GM19238 (cell line): ENCODE data around the gene ROR2.
"Not testable (repeated sequence)": the region's sequence is repeated elsewhere in the genome, so short reads cannot be mapped to it uniquely, and the experiment has no call there.

Experiments used
- DNase-seq: peaks from one replicate; pipeline ENCODE4 v3.0.0; 2011; ENCODE audit warnings: low spot score; ENCODE audit not compliant: insufficient read length

The ROR2 gene

GRCh38 chr9:91583161-91583875 lies 366.7 kb downstream of the ROR2 start:
- no peak for DNase-seq

DNA sequence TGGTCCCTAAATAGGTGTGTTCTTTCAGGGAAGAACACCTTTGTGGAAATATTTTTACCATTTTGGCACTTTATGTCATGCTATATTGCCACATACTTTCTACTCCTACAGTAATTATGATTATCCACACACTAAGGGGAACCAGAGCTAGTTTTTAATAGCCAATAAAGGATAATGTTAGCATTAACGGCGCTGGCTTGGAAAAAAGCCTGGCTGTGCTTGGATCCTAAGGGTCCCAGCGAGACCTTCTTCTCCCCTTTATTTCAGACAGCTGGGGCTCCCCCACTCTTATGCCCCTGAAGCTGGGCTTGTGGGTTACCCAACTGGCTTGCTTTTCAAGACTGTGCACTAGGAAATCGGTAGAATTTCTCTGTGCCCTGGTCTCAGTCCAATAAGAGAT lies 367.8 kb downstream of the ROR2 start:
- no peak for DNase-seq

DNA sequence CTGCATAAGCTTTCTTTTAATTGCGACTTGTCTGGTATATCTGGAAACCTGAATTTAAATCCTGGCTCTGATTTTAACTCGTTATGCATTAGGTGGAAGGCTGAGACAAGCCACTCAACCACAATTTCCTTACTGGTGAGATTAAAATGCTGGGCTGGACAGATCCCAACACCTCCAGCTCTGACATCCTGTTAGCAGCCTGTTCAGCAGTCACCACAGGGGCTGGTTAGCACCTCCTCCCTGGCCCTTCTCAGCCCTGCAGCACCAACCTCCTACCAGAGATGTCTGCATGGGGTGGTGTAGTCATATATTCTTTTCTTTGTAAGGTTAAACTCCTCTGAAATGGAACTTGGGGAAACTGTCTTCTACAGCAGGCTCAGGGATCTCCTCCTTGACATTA lies 369.9 kb downstream of the ROR2 start:
- no peak for DNase-seq

GRCh38 chr9:91578911-91579310 lies 371.1 kb downstream of the ROR2 start:
- no peak for DNase-seq

DNA sequence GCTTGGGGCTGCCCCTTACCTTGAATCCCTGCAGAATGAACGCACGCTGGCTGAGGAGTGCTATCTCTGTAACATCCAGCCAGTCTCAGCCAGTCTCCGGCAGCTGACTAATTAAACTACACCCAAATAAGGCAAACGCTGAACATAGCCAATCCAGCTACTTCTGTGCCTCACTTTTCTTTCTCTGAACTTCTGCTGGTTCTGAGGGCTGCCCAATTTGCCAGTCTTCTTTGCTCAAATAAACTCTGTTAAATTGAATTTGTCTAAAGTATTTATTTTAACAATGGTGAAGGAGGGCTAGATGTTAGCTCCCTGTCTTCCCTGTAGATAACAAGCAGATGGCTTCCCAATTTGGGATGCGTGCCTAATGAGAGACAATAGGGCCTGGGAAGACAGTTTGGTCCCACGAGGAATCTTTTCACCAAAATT lies 372.4 kb downstream of the ROR2 start:
- DNase-seq, result no peak

GRCh38 chr9:91572811-91573210 lies 377.2 kb downstream of the ROR2 start:
- no peak for DNase-seq

DNA sequence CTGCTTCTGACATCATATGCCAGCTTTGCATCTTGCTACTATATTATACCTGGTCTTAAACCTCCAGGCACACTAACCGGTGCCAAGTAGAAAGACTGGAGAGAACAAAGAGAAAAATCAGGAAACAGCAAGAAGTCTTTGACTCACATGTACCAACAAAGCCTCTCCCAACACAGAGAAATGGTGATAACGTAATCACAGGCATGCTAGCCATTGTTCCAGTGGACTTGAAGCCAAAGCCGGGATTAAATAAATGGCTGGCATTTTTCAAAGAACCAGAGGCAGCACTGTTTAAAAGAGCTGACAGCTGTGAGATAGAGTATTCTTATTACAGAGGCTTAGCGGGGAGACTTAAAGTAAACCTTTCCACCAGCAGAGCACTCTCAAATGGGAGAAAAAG lies 378.0 kb downstream of the ROR2 start:
- no peak for DNase-seq

DNA sequence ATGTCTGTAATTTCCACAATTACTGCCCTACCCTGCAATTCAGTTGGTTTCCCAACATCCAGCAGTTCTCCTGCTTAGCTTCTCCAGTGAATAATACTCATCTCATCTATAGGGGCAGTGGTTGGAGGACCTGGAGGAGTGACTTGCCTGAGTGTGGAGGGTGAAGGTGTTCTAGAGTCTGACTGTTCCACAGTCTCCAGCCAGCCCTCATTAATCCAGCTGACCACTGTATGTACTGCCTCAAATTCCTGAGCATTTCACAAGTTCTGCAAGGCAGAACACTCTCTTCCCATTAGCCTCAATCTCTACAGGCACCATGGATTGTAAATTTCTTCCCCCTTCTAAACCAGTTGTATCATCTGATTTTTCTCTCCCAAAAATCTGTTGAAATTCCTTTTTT lies 379.0 kb downstream of the ROR2 start:
- DNase-seq, result no peak

DNA sequence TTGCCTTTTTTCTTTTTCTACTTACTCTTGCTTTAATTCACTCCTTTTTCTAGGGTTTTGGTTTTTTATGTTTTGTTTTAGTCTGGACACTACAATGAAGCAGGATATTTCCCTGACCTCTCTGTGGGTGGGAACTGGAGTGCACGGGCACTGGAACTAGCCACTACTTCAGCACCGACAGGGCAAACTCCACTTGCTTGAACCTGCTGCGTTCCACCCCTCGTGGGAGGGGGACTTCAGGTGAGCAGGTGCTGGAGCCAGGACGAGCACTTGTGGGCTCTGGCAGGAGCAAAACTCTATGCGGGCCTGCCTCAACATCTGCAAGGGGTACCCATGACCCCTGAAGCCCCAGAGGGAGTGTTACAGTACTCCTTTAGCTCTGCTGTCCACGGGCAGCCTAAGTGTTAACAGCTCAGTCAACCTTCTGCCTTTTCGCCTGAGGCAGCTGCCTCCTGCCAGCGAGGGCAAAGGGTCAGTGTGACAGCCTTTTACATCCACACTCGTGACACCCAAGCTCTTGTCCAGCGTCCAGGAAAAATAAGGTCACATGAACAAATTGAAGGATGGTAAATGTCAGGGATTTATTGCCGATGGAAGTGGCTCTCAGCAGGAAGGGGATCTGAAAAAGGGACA lies 382.3 kb downstream of the ROR2 start:
- no peak for DNase-seq

- DNase-seq, result no peak
Measured at GRCh38 chr9:91564081-91564670, 385.9 kb downstream of the ROR2 start.

DNA sequence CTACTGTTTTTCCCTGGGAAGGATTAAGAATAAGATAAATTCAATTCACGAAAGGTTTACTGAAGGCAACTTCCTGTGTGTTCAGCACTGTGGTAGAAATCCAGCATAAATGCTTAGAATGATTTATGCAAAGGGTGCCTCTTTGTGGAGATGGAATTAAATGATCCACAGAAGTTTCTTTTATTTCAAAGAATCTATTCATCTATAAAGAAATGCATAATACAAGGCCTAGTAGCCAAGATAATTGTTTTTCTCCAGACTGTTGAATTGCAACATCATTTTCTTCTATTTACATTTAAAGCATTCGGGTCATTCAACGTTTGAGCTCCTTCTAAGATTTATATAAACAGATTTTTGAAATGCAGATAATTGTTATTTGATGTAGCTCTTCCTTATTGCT lies 387.6 kb downstream of the ROR2 start:
- no peak for DNase-seq

- no peak for DNase-seq
Measured at GRCh38 chr9:91560301-91560700, 389.7 kb downstream of the ROR2 start.

- DNase-seq, result no peak
Measured at GRCh38 chr9:91558879-91559278, 391.1 kb downstream of the ROR2 start.

GRCh38 chr9:91558395-91558794 lies 391.6 kb downstream of the ROR2 start:
- DNase-seq, result no peak

- no peak for DNase-seq
Measured at GRCh38 chr9:91557327-91557726, 392.7 kb downstream of the ROR2 start.

DNA sequence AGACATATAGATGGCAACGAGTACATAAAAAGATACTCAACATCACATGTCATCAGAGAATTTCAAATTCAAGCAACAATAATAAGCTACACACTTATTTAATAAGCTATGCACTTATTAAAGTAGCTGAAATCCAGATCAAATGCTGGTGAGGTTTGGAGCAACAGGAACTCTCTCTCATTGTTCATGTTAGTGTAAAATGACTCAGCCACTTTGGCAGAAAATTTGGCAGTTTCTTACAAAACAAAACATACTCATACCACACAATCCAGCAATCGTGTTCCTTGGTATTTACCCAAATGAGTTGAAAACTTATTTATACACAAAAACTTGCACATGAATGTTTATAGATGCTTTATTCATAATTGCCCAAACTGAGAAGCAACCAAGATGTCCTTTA lies 394.9 kb downstream of the ROR2 start:
- DNase-seq, result no peak

DNA sequence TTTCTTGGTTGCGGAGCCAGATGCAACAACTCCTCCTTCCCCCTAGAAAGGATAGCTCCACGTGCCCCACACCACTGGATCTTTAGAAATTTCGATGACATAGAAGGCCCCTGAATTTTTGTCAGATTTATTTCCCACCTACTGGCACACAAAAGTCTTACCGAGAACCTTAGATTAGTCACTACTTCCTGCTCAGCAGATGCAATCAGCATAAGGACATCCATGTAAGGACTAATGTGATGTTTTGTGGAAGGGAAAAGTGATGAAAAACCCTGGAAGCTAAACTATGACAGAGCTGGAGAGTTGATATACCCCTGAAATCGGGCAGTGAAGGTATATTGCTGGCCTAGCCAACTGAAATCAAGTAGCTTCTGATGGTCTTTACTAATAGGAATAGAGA lies 400.9 kb downstream of the ROR2 start:
- DNase-seq, result no peak

DNA sequence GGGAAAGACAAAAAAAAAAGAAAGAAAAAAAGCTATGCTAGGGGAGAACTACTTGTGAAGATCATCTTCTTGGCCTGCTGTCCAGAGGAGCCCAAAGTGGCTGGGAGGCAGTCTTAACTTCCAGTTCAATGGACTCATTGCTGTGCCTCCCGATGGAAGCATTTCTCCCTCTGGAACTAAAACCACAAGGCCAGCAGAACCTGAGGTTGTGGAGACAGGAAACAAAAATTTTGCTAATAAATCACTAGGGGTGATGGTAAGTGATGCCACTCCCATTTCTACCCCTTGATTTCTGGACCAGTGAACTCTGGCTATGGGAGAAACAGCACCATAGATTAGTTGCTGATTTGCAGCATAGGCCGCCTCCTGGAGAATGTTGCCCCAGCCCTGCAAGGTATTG lies 402.9 kb downstream of the ROR2 start:
- no peak for DNase-seq

- DNase-seq, result no peak
Measured at GRCh38 chr9:91546574-91546973, 403.5 kb downstream of the ROR2 start.

- DNase-seq, result no peak
Measured at GRCh38 chr9:91541734-91542133, 408.3 kb downstream of the ROR2 start.

GRCh38 chr9:91540506-91540905 lies 409.5 kb downstream of the ROR2 start:
- not testable (repeated sequence) for DNase-seq

DNA sequence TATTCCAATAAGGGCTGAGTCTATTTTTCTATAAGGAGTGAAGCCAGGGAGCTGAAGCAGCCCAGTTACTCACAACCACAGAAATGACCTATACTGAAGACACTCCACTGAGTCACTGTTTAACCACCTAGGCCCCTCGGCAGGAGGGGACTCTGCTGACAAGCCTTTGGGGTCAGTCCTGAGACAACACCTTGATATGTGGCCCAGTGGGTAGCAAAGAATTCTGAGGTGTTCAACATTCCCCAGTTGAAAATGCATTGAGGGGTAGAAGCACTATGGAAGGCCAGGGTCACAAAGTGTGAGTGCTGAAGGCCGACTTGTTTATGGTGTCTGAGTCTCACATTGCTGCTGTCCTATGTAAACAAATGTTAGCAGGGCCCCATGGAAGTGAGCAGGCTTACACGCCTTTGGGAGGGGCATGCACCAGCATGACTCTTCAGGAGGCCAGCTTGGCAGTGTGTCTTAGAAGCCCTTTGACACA lies 413.8 kb downstream of the ROR2 start:
- DNase-seq, result no peak

DNA sequence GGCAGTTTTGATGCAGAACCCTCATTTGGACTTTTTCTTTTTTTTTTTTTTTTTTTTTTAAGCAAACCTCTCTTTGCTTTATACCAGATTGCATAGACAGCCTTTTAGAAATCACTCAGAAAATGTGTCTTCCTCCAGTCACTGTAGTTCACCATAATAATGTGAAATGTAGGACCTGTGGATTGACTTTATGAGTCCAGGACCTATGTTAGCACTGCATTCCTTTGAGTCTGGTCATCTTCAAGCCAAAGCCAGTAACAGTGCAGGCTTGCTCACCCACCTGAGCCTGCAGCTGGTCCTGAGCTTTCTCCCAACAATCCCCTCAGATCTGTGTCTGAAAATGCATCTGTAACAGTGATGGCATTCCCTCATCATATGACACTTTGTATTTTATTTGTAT lies 415.7 kb downstream of the ROR2 start:
- no peak for DNase-seq
